ENCODE results near the gene IPO4. TPM values are rescaled to one million over a fixed set of nuclear protein-coding genes. Genes with fewer than 3 reads are reported as not detected.

IPO4 gene
- total and polyA plus RNA-seq, 2 experiments from 2014 or later, result 34.2 to 105 TPM

GRCh38 chr14:24212924-24213865 is 24.6 kb upstream of the IPO4 start, which contains the start of gene CHMP4A:
Gene CHMP4A (minus strand): TSS chr14:24213488. CDS start chr14:24213439, 49 bp downstream.
- DNase-seq (ENCODE audit: low spot score), result peak; percentile 99
- H3F3A ChIP-seq (replicated peaks; ENCODE audit: low read depth), result peaks cover 28% of the 10 kb centered on the region
- H3K79me2 ChIP-seq (replicated peaks; ENCODE audit: insufficient read depth), result no peaks in the 10 kb centered on the region; the same call in 1 of the 2 replicates
- peaks cover 16% of the 10 kb centered on the region for H3K4me1 ChIP-seq (ENCODE audit: insufficient read depth)
- peak within 1 kb of the TSS; percentile 81 for H3K4me2 ChIP-seq
- peak within 1 kb of the TSS; percentile 83 for H3K4me3 ChIP-seq
- peaks cover 3% of the 10 kb centered on the region; the same call in 2 of the 3 replicates for H3K9me3 Mint-ChIP-seq
- H3K36me3 Mint-ChIP-seq (ENCODE audit: low read depth), result peaks cover 55% of the 10 kb centered on the region
- H2AFZ ChIP-seq, result peak within 1 kb of the TSS; percentile 16; the same call in 1 of the 2 replicates
- ATAC-seq, result peak; percentile 90
- H3K27ac ChIP-seq (ENCODE audit: low read depth), result peak within 1 kb of the TSS; percentile 100
- H3K4me1 Mint-ChIP-seq, result peaks cover 19% of the 10 kb centered on the region
- peak within 1 kb of the TSS; percentile 99 for H3K27ac Mint-ChIP-seq
- H4K20me1 ChIP-seq (replicated peaks; ENCODE audit: insufficient read depth), result no peaks in the 10 kb centered on the region; the same call in 1 of the 2 replicates
- H3K9me2 ChIP-seq (ENCODE audit: insufficient read depth), result no peaks in the 10 kb centered on the region
- peaks cover 5% of the 10 kb centered on the region for H3K36me3 ChIP-seq (ENCODE audit: insufficient read depth)
- TF ChIP-seq CREB1 (CRISPR knock-in tag; IDR thresholded peaks at IDR 0.05; ENCODE audit: low read depth) (peak; percentile 97), POLR2AphosphoS5 (IDR thresholded peaks at IDR 0.05; ENCODE audit: low read depth) (peak; percentile 98), ETS1 (IDR thresholded peaks at IDR 0.05) (peak; percentile 62; the same call in 1 of the 2 replicates), STAT1 (IDR thresholded peaks at IDR 0.05; ENCODE audit: unreplicated experiment) (no peak), ZNF331 (CRISPR knock-in tag; IDR thresholded peaks at IDR 0.05; ENCODE audit: low read depth) (no peak), REST (IDR thresholded peaks at IDR 0.05; ENCODE audit: unreplicated experiment) (peak; percentile 31)
- TF ChIP-seq, protein P1, sequence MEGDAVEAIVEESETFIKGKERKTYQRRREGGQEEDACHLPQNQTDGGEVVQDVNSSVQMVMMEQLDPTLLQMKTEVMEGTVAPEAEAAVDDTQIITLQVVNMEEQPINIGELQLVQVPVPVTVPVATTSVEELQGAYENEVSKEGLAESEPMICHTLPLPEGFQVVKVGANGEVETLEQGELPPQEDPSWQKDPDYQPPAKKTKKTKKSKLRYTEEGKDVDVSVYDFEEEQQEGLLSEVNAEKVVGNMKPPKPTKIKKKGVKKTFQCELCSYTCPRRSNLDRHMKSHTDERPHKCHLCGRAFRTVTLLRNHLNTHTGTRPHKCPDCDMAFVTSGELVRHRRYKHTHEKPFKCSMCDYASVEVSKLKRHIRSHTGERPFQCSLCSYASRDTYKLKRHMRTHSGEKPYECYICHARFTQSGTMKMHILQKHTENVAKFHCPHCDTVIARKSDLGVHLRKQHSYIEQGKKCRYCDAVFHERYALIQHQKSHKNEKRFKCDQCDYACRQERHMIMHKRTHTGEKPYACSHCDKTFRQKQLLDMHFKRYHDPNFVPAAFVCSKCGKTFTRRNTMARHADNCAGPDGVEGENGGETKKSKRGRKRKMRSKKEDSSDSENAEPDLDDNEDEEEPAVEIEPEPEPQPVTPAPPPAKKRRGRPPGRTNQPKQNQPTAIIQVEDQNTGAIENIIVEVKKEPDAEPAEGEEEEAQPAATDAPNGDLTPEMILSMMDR (conservative IDR thresholded peaks at IDR 0.05; ENCODE audit: low read depth in 2 of 2), result 0 out of 4 replicates have a peak, but pooled peaks of 1 of the 2 experiments have one; percentile 9
- no peaks in the 10 kb centered on the region for H3K27me3 ChIP-seq (ENCODE audit: insufficient read depth)
- peak within 1 kb of the TSS; percentile 93 for H3K4me3 Mint-ChIP-seq
- peaks cover 19% of the 10 kb centered on the region for H3K27me3 Mint-ChIP-seq (ENCODE audit: insufficient read depth, low read depth, poor library complexity)
